Spinal cord (tissue), 10 donors: Measurements from ENCODE around the gene KRTAP10-9. TPM values are rescaled to one million over a fixed set of nuclear protein-coding genes. Genes with fewer than 3 reads are reported as not detected.
A peak's percentile ranks its signal among the peaks of the same experiment; 100 is the strongest.
"Not testable (repeated sequence)": the region's sequence is repeated elsewhere in the genome, so short reads cannot be mapped to it uniquely, and the experiment has no call there.

Experiments
- DNase-seq, 6 donors: peaks; one replicate each; pipeline versions ENCODE4 v3.0.0 to v3.0.0-alpha.2; 2013 to 2015; ENCODE audit warnings: low spot score in 6 of 6, low read depth in 4 of 6
- H3K27ac ChIP-seq: one replicate; pipeline ENCODE4 v1.5.1; 2013; ENCODE audit warnings: low read depth, low read length, control low read depth
- H3K27me3 ChIP-seq: one replicate; pipeline ENCODE4 v1.6.1; 2013; ENCODE audit warnings: low read length; ENCODE audit not compliant: control insufficient read depth, insufficient read depth
- H3K36me3 ChIP-seq: one replicate; pipeline ENCODE4 v1.6.1; 2013; ENCODE audit warnings: low read length; ENCODE audit not compliant: control insufficient read depth, insufficient read depth
- H3K4me1 ChIP-seq: one replicate; pipeline ENCODE4 v1.6.1; 2013; ENCODE audit warnings: low read length; ENCODE audit not compliant: control insufficient read depth, insufficient read depth
- H3K4me3 ChIP-seq: one replicate; pipeline ENCODE4 v1.5.1; 2013; ENCODE audit warnings: low read depth, low read length, control low read depth
- H3K9me3 ChIP-seq: one replicate; pipeline ENCODE4 v1.6.1; 2013; ENCODE audit warnings: low read length; ENCODE audit not compliant: control insufficient read depth, insufficient read depth
- WGBS: methylation state at CpG from one replicate; pipeline ENCODE4 v1.1.5; 2013; ENCODE audit warnings: missing lambda C conversion rate; ENCODE audit not compliant: insufficient coverage; 5-methylcytosine and 5-hydroxymethylcytosine counted together
- polyA plus RNA-seq, 2 donors: library from polyadenylated mRNA; unstranded; fragments of 120-200 nt; gene quantifications; one replicate each; pipeline ENCODE4 v1.2.1, GENCODE V29; 2013; ENCODE audit not compliant: insufficient read length in 2 of 2
- total RNA-seq, 2 donors: library from RNA; depleted of rRNA in 1 of 2; stranded (reverse); fragments of 120-200 nt in 1 of 2; fragments of >200 nt in 1 of 2; gene quantifications; one replicate each; pipeline versions ENCODE4 v1.2.3 to v1.2.4, GENCODE V29; 2013 to 2014
- donor health status: healthy.

KRTAP10-9 gene
- total and polyA plus RNA-seq, 4 donors: not detected

GRCh38 chr21:44637851-44638348 is 11.0 kb downstream of the KRTAP10-9 start:
- DNase-seq: not testable (repeated sequence)

DNA sequence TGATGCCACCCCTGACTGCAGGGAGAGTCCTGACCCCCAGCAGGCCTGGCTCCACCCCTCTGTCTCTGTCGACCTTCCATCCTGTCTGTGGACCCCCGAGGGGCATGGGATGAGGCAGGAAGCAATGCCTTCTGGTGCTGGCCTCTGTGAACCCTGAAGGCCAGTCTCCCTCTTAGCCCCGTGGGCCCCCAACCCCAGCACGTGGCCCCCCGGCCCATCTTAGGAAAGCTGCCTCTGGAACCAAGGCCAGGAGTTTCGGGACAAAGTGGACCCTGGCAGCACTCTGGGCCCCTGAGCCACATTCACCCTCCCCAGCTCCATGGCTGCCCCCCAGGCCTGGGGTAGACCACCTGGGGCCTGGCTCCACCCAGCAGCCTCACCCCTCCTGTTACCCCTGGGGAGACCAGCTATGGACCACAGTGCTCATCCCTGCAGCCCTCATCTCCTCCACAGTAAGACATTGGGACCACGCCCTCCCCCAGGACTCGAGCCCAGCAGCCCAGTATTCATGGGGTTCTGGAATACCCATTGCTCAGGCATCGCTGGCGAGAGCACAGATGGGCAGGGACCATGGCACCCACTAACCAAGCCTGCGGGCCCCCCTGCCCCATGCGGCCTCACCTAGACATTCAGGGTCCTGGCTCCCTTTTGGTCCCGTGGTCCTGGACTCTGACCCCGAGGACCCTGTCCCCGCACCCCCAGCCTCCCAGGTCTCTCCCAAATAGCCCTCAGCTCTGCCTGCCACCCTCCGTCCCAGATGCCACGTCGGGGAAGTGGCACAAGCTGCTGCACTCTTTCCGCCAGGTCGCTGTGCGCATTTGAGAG is 11.8 kb downstream of the KRTAP10-9 start:
- H3K36me3 ChIP-seq, H3K4me1 ChIP-seq, H3K4me3 ChIP-seq, H3K9me3 ChIP-seq, H3K27me3 ChIP-seq, H3K27ac ChIP-seq, DNase-seq: not testable (repeated sequence)
- WGBS: 90% methylated on average over 15 of the region's 21 CpGs

More at GRCh38 chr21:44637851-44638348, 11.0 kb downstream of the KRTAP10-9 start:
- not testable (repeated sequence) for H3K4me1 ChIP-seq, H3K27me3 ChIP-seq, H3K9me3 ChIP-seq, H3K4me3 ChIP-seq, H3K36me3 ChIP-seq, H3K27ac ChIP-seq
- WGBS: 58% methylated on average over 3 of the region's 12 CpGs

GRCh38 chr21:44639331-44639655 is 12.4 kb downstream of the KRTAP10-9 start:
- no peak overlapping the region for H3K27ac ChIP-seq
- 89% methylated on average over 12 of the region's 12 CpGs for WGBS
- no peak for DNase-seq
- H3K9me3 ChIP-seq: peaks cover 5% of the 10 kb centered on the region
- H3K4me1 ChIP-seq: peaks cover 8% of the 10 kb centered on the region
- no peak overlapping the region for H3K4me3 ChIP-seq
- no peaks in the 10 kb centered on the region for H3K36me3 ChIP-seq
- H3K27me3 ChIP-seq: no peaks in the 10 kb centered on the region

DNA sequence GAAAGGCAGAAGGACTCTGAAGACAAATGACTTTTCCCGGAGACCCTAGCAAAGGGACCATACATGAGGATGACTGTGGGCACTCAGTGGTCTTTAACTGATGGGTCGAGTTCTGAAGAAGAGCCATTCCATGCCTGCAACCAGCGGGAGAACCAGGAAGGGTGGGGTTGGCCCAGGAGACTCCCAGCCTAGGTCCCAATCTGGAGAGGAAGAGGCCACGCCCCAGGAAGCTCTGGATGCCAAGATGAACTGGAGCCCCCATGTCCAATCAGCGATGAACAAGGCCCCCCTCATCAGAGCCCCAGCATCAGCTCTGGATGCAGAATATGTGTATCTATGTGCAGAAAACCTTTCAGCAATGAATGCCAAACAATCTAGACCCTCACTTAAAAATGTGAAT is 13.9 kb downstream of the KRTAP10-9 start:
- Histone ChIP-seq H3K4me1 (peaks cover 8% of the 10 kb centered on the region), H3K4me3 (no peak overlapping the region), H3K27me3 (no peaks in the 10 kb centered on the region), H3K36me3 (no peaks in the 10 kb centered on the region), H3K9me3 (peaks cover 7% of the 10 kb centered on the region), H3K27ac (no peak overlapping the region)
- 83% methylated on average over 4 of the region's 5 CpGs for WGBS
- DNase-seq: no peak

DNA sequence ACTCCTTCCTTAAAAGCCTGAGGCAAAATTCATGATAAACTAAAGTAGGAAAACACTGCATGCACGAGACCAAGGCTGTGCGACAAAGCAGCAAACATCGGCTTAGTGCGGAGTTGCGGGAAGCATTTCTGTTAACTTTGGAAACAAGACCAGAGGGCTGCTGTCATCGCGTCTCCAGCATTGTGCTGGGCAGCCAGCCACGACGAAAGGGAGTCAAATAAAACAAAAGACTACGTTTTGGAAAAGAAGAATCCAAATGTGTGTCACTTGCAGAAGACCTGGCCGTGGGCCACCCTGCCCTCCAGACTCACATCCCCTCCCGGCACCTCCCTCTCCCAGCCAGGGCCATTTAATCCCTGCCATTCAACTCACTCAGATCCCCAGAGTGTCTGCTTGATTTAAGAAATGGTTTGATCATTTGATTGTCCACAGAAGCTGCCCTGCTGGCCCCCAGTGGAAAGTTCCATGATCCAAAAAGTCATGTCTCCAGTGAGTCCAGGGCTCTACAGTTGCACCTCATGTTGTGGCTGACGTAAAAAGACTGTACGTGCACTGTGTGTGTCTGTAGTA is 16.9 kb downstream of the KRTAP10-9 start:
- H3K36me3 ChIP-seq: no peaks in the 10 kb centered on the region

DNA sequence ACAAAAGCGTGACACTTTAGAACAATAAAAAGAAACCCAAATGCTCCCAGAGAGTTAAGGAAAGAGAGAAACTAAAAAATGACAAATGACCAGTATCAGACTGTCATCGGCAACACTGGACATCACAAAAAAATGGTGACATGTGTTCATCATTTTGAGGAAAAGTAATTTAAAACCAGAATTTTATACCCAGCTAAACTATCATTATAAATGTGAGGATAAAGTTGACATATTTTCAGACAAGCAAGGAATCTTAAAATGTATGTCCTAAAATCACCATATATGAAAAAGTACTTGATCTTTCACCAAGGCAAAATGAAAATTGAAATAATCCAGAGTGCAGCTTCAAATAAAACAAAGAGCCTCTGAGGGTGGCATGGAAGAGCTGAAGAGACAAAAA is 18.0 kb downstream of the KRTAP10-9 start:
- WGBS: no CpG with 5 or more reads among the region's 2 CpGs
- no peaks in the 10 kb centered on the region for H3K36me3 ChIP-seq
- H3K27ac ChIP-seq: no peak overlapping the region
- peaks cover 7% of the 10 kb centered on the region for H3K9me3 ChIP-seq
- H3K4me1 ChIP-seq: peaks cover 8% of the 10 kb centered on the region
- H3K27me3 ChIP-seq: no peaks in the 10 kb centered on the region
- no peak for DNase-seq
- no peak overlapping the region for H3K4me3 ChIP-seq

More for the DNA sequence above, 16.9 kb downstream of the KRTAP10-9 start:
- Histone ChIP-seq H3K27ac (no peak overlapping the region), H3K9me3 (peaks cover 7% of the 10 kb centered on the region), H3K27me3 (no peaks in the 10 kb centered on the region), H3K4me1 (peaks cover 8% of the 10 kb centered on the region), H3K4me3 (no peak overlapping the region)
- 58% methylated on average over 11 of the region's 14 CpGs for WGBS
- DNase-seq: peak in 1 of 6 donors; percentile 59

- H3K4me3 ChIP-seq, H3K4me1 ChIP-seq, H3K36me3 ChIP-seq, H3K9me3 ChIP-seq, H3K27ac ChIP-seq, H3K27me3 ChIP-seq: not testable (repeated sequence)
- peak in 1 of 6 donors; percentile 10 for DNase-seq
- 68% methylated on average over 21 of the region's 21 CpGs for WGBS
These were observed 19.7 kb downstream of the KRTAP10-9 start, which contains the start of gene KRTAP10-11 for GRCh38 chr21:44646366-44647221. Gene KRTAP10-11 (plus strand): TSS chr21:44646414. CDS start chr21:44646459, 45 bp downstream.

GRCh38 chr21:44647222-44647552 is 20.3 kb downstream of the KRTAP10-9 start:
- Histone ChIP-seq H3K27me3 (no peaks in the 10 kb centered on the region), H3K36me3 (no peaks in the 10 kb centered on the region), H3K27ac (no peak overlapping the region), H3K4me3 (no peak overlapping the region), H3K4me1 (peaks cover 8% of the 10 kb centered on the region), H3K9me3 (peaks cover 6% of the 10 kb centered on the region)
- WGBS: 36% methylated on average over 8 of the region's 8 CpGs
- peak in 2 of 6 donors; percentile 24 to 27 for DNase-seq

- 81% methylated on average over 30 of the region's 33 CpGs for WGBS
- peaks cover 6% of the 10 kb centered on the region for H3K9me3 ChIP-seq
- no peaks in the 10 kb centered on the region for H3K27me3 ChIP-seq
- DNase-seq: no peak
- H3K36me3 ChIP-seq: no peaks in the 10 kb centered on the region
- no peak overlapping the region for H3K27ac ChIP-seq
- no peak overlapping the region for H3K4me3 ChIP-seq
- H3K4me1 ChIP-seq: peaks cover 8% of the 10 kb centered on the region
These were observed 21.8 kb downstream of the KRTAP10-9 start for GRCh38 chr21:44648557-44649311.
